Fibroblast of pulmonary artery (primary cell): ENCODE data around the gene MBP.
"Not testable (repeated sequence)": the region's sequence is repeated elsewhere in the genome, so short reads cannot be mapped to it uniquely, and the experiment has no call there.

Source experiments
- DNase-seq: peaks from one replicate; pipeline ENCODE4 v3.0.0-alpha.2; 2010; ENCODE audit warnings: low read depth
- H3K4me3 ChIP-seq: replicated peaks from 2 replicates; pipeline ENCODE4 v1.5.1; 2011; ENCODE audit warnings: low read depth, mild to moderate bottlenecking, control low read depth, low read length, moderate library complexity
- CTCF ChIP-seq: IDR thresholded peaks from 2 replicates; pipeline ENCODE4 v1.5.1; 2011; ENCODE audit warnings: mild to moderate bottlenecking, control low read depth, low read length, inconsistent platforms; ENCODE audit errors: missing control alignments

MBP gene

GRCh38 chr18:76948345-76948744, 184.2 kb downstream of the MBP start:
- no peak for DNase-seq
- no peak for TF ChIP-seq CTCF
- no peak overlapping the region for H3K4me3 ChIP-seq

DNA sequence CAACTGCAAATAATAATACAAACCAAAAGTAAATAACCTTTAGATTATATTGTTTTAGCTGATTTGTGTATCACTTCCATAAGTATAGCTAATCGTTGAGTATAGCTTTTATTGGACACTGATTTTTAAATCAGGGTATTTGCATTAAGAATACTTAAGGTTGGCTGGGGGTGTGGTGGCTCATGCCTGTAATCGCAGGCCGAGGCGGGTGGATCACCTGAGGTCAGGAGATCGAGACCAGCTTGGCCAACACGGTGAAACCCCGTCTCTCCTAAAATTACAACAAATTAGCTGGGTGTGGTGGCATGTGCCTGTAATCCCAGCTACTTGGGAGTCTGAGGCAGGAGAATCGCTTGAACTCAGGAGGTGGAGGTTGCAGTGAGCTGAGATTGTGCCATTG, 188.2 kb downstream of the MBP start:
- not testable (repeated sequence) for DNase-seq, H3K4me3 ChIP-seq

- H3K4me3 ChIP-seq: no peak overlapping the region
- peak; percentile 66 for DNase-seq
- TF ChIP-seq CTCF: no peak
Measured at GRCh38 chr18:76943542-76944339, 188.8 kb downstream of the MBP start.

- no peak overlapping the region for H3K4me3 ChIP-seq
- no peak for DNase-seq
- no peak for TF ChIP-seq CTCF
Measured at GRCh38 chr18:76941284-76941683, 191.3 kb downstream of the MBP start.

GRCh38 chr18:76938619-76939018, 194.0 kb downstream of the MBP start:
- H3K4me3 ChIP-seq: no peak overlapping the region
- no peak for DNase-seq
- no peak for TF ChIP-seq CTCF

GRCh38 chr18:76937597-76937996, 195.0 kb downstream of the MBP start:
- DNase-seq: no peak

GRCh38 chr18:76936877-76937276, 195.7 kb downstream of the MBP start:
- H3K4me3 ChIP-seq: no peak overlapping the region
- DNase-seq: no peak
- TF ChIP-seq CTCF: no peak

More at GRCh38 chr18:76937597-76937996, 195.0 kb downstream of the MBP start:
- no peak for TF ChIP-seq CTCF
- H3K4me3 ChIP-seq: no peak overlapping the region
